GM19099 (cell line): ENCODE results near the gene ZMPSTE24.
A peak's percentile ranks its signal among the peaks of the same experiment; 100 is the strongest.

Experiments used
- POLR2A ChIP-seq: IDR thresholded peaks from 3 replicates; pipeline ENCODE4 v1.6.1; 2011; ENCODE audit warnings: low read depth; ENCODE audit not compliant: insufficient read length; ENCODE audit errors: extremely low read depth

ZMPSTE24 gene

GRCh38 chr1:40309374-40310128 is 51.5 kb downstream of the ZMPSTE24 start:
- no peak for TF ChIP-seq POLR2A

- TF ChIP-seq POLR2A = no peak
Observed at GRCh38 chr1:40310129-40310461, 52.1 kb downstream of the ZMPSTE24 start.

- no peak for TF ChIP-seq POLR2A
Observed at GRCh38 chr1:40310983-40311642, 53.1 kb downstream of the ZMPSTE24 start.

- TF ChIP-seq POLR2A = no peak
Observed at GRCh38 chr1:40311692-40312091, 53.7 kb downstream of the ZMPSTE24 start.

- no peak for TF ChIP-seq POLR2A
Observed at GRCh38 chr1:40312238-40313205, 54.5 kb downstream of the ZMPSTE24 start.

- TF ChIP-seq POLR2A = no peak
Observed at GRCh38 chr1:40313329-40313957, 55.4 kb downstream of the ZMPSTE24 start.

- no peak for TF ChIP-seq POLR2A
Observed at GRCh38 chr1:40313958-40314720, 56.1 kb downstream of the ZMPSTE24 start.

GRCh38 chr1:40314721-40315238 is 56.7 kb downstream of the ZMPSTE24 start:
- TF ChIP-seq POLR2A = no peak

GRCh38 chr1:40315239-40315794 is 57.3 kb downstream of the ZMPSTE24 start:
- TF ChIP-seq POLR2A = peak; percentile 47

- no peak for TF ChIP-seq POLR2A
Observed at GRCh38 chr1:40315795-40316594, 58.0 kb downstream of the ZMPSTE24 start.

- no peak for TF ChIP-seq POLR2A
Observed at GRCh38 chr1:40316595-40317393, 58.8 kb downstream of the ZMPSTE24 start, which contains the start of gene COL9A2. TSS of gene COL9A2 (minus strand) at chr1:40317286. CDS start at chr1:40317197, 89 bp downstream.
